ENCODE results near the gene APH1A.

DNA sequence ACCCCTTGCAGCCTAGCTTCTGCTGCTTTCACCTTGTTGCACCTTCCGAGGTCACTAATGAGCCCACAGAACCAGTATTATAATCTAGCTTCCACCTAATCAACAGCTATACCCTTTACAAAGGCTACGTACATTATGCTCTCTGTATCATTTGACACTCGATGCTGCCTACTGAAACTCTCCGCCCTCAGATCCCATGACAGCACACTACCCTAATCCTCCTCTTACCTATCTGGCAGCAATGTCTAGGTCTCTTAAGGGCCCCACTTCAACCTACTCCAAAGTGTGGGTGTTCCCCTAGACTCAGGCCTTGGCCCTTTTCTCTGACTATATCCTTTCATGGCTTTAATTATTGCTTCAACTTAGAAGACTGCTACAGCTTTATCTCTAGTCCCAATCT, 20.0 kb upstream of the APH1A start:
- TF ChIP-seq, protein P1, sequence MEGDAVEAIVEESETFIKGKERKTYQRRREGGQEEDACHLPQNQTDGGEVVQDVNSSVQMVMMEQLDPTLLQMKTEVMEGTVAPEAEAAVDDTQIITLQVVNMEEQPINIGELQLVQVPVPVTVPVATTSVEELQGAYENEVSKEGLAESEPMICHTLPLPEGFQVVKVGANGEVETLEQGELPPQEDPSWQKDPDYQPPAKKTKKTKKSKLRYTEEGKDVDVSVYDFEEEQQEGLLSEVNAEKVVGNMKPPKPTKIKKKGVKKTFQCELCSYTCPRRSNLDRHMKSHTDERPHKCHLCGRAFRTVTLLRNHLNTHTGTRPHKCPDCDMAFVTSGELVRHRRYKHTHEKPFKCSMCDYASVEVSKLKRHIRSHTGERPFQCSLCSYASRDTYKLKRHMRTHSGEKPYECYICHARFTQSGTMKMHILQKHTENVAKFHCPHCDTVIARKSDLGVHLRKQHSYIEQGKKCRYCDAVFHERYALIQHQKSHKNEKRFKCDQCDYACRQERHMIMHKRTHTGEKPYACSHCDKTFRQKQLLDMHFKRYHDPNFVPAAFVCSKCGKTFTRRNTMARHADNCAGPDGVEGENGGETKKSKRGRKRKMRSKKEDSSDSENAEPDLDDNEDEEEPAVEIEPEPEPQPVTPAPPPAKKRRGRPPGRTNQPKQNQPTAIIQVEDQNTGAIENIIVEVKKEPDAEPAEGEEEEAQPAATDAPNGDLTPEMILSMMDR (IDR thresholded peaks at IDR 0.05 in 2 of 3, conservative IDR thresholded peaks at IDR 0.05 in 1 of 3; ENCODE audit: borderline replicate concordance in 1 of 3, insufficient read depth in 1 of 3, low read depth in 2 of 3, low read length in 2 of 3) = no peak
- TF ChIP-seq POLR2AphosphoS5 (IDR thresholded peaks at IDR 0.05; ENCODE audit: low read depth, low read length) (no peak), SRF (IDR thresholded peaks at IDR 0.05; ENCODE audit: low read depth) (no peak)
- TF ChIP-seq, protein P2, sequence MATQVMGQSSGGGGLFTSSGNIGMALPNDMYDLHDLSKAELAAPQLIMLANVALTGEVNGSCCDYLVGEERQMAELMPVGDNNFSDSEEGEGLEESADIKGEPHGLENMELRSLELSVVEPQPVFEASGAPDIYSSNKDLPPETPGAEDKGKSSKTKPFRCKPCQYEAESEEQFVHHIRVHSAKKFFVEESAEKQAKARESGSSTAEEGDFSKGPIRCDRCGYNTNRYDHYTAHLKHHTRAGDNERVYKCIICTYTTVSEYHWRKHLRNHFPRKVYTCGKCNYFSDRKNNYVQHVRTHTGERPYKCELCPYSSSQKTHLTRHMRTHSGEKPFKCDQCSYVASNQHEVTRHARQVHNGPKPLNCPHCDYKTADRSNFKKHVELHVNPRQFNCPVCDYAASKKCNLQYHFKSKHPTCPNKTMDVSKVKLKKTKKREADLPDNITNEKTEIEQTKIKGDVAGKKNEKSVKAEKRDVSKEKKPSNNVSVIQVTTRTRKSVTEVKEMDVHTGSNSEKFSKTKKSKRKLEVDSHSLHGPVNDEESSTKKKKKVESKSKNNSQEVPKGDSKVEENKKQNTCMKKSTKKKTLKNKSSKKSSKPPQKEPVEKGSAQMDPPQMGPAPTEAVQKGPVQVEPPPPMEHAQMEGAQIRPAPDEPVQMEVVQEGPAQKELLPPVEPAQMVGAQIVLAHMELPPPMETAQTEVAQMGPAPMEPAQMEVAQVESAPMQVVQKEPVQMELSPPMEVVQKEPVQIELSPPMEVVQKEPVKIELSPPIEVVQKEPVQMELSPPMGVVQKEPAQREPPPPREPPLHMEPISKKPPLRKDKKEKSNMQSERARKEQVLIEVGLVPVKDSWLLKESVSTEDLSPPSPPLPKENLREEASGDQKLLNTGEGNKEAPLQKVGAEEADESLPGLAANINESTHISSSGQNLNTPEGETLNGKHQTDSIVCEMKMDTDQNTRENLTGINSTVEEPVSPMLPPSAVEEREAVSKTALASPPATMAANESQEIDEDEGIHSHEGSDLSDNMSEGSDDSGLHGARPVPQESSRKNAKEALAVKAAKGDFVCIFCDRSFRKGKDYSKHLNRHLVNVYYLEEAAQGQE (IDR thresholded peaks at IDR 0.05; ENCODE audit: low read depth) = no peak
